ENCODE results near the gene FNBP1L. TPM values are rescaled to one million over a fixed set of nuclear protein-coding genes. Genes with fewer than 3 reads are reported as not detected.

The FNBP1L gene
- total and polyA plus RNA-seq, 2 of the 8 experiments (the other 6 are each of a cell fraction or from before 2014, with no cell fraction given), result 48.9 to 95.9 TPM

DNA sequence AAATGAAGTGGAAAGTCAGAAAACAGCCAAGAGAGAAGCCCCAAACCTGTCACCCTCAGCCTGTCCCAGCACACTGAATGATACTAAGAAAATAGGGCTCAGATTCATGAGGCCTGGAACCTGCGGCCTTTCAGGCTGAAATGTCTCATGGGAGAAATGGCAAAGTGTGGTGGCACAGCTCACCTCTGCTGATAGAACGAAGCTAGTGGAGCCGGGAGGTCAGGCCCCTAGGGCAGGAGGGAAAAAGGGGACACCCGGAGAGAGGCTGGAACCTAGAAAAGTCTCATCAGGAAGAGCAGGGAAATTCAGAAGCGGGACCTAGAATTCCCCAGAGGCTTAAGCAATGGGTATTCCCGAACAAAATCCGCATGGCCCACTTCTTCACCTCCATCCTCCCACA, 126.6 kb downstream of the FNBP1L start:
- DNase-seq (ENCODE audit: low read depth in 1 of 2, low spot score in 2 of 2) (peak in 1 of 2 experiments; percentile 42), FAIRE-seq (no peak)
- Histone ChIP-seq H3K4me3 (ENCODE audit: extremely low read depth in 1 of 4, insufficient read depth in 2 of 4, low read depth in 3 of 4, low read length in 4 of 4) (no peak overlapping the region), H3K56ac (replicated peaks; ENCODE audit: insufficient read length, low read depth, low read length) (no peak overlapping the region), H2BK12ac (ENCODE audit: low read depth, low read length) (no peak overlapping the region), H2BK20ac (ENCODE audit: low read length) (no peak overlapping the region), H3K4me1 (replicated peaks in 1 of 4; ENCODE audit: control insufficient read depth in 3 of 4, insufficient read depth in 4 of 4, low read length in 3 of 4) (no peaks in the 10 kb centered on the region), H3K4me2 (ENCODE audit: insufficient read depth in 1 of 2, low read depth in 2 of 2, low read length in 2 of 2) (no peak overlapping the region), H2BK15ac (ENCODE audit: low read length) (no peak overlapping the region), H2BK120ac (replicated peaks; ENCODE audit: low read depth, low read length) (no peak overlapping the region), H3K4ac (replicated peaks; ENCODE audit: insufficient read length, low read depth, low read length) (no peak overlapping the region), H2AFZ (ENCODE audit: low read length) (no peak overlapping the region), H3K9ac (replicated peaks in 1 of 4; ENCODE audit: extremely low read depth in 1 of 4, low read depth in 3 of 4, low read length in 3 of 4) (no peak overlapping the region), H2BK5ac (ENCODE audit: low read depth, low read length) (no peak overlapping the region), H4K91ac (replicated peaks; ENCODE audit: insufficient read length, low read length) (no peak overlapping the region), H2AK5ac (ENCODE audit: low read depth, low read length) (no peak overlapping the region), H4K5ac (ENCODE audit: insufficient read length, low read depth, low read length) (no peak overlapping the region), H3K79me1 (ENCODE audit: low read depth, low read length) (no peaks in the 10 kb centered on the region), H4K20me1 (replicated peaks in 1 of 2; ENCODE audit: control insufficient read depth in 1 of 2, insufficient read depth in 2 of 2, low read length in 2 of 2) (no peaks in the 10 kb centered on the region), H3K23ac (ENCODE audit: insufficient read length) (no peak overlapping the region), H3K27ac (ENCODE audit: low read depth, low read length) (no peak overlapping the region), H3K14ac (ENCODE audit: insufficient read length) (no peak overlapping the region), H3K23me2 (ENCODE audit: low read depth, low read length) (no peaks in the 10 kb centered on the region), H3K27me3 (replicated peaks in 1 of 4; ENCODE audit: control insufficient read depth in 3 of 4, extremely low read depth in 1 of 4, insufficient read depth in 3 of 4, low read length in 3 of 4) (no peaks in the 10 kb centered on the region; a peak in 1 of 7 replicates), H3K79me2 (ENCODE audit: control insufficient read depth in 1 of 2, insufficient read depth in 2 of 2, low read length in 2 of 2) (no peaks in the 10 kb centered on the region), H3K36me3 (ENCODE audit: control insufficient read depth in 2 of 4, insufficient read depth in 4 of 4, low read length in 3 of 4) (peaks cover 0 to 9% (median 2%) of the 10 kb centered on the region in 4 experiments; a peak in 4 of 8 replicates), H3K9me3 (ENCODE audit: insufficient read depth in 2 of 2, low read depth in 1 of 2, low read length in 1 of 2) (no peaks in the 10 kb centered on the region), H3K18ac (ENCODE audit: extremely low read depth, low read length) (no peak overlapping the region), H4K8ac (ENCODE audit: extremely low read depth, insufficient read depth, low read length) (no peak overlapping the region)
- POLR2A ChIA-PET (ENCODE audit: partially characterized antibody), result interaction anchor here (0.6 to 0.8 kb wide), 2 partner anchors 40 to 90 kb away, joined by 3 read pairs; no protein-coding TSS in a partner anchor
- CTCF ChIA-PET (ENCODE audit: partially characterized antibody), result interaction anchor here (1.4 kb wide), 1 partner anchor 18 kb away, joined by 3 read pairs; no protein-coding TSS in a partner anchor
- WGBS, 2 experiments (ENCODE audit: extremely low coverage in 1 of 2, insufficient coverage in 1 of 2, insufficient read length in 1 of 2, insufficient replicate concordance in 2 of 2, low coverage in 1 of 2, low lambda C conversion rate in 2 of 2, missing lambda C conversion rate in 1 of 2), result 74% methylated on average over 6 of the region's 7 CpGs; no CpG with 5 or more reads in 1 of the 2 experiments
- TF ChIP-seq SP1 (IDR thresholded peaks at IDR 0.05; ENCODE audit: low read depth, low read length) (no peak), CTBP2 (IDR thresholded peaks at IDR 0.05; ENCODE audit: borderline replicate concordance, insufficient read depth, insufficient read length, low read length) (no peak), YY1 (IDR thresholded peaks at IDR 0.05; ENCODE audit: low read depth, low read length) (no peak), RBBP5 (IDR thresholded peaks at IDR 0.05; ENCODE audit: borderline replicate concordance, low read depth, low read length) (no peak), RNF2 (IDR thresholded peaks at IDR 0.05; ENCODE audit: borderline replicate concordance, low read depth, low read length, missing control alignments, poor library complexity, severe bottlenecking) (no peak), BRCA1 (IDR thresholded peaks at IDR 0.05; ENCODE audit: low read depth, low read length) (no peak), JUN (IDR thresholded peaks at IDR 0.05; ENCODE audit: low read depth, low read length) (no peak), GABPA (IDR thresholded peaks at IDR 0.05; ENCODE audit: borderline replicate concordance, insufficient read depth, low read length) (no peak), ZNF274 (IDR thresholded peaks at IDR 0.05; ENCODE audit: borderline replicate concordance, extremely low read depth, low read length) (no peak), SAP30 (IDR thresholded peaks at IDR 0.05; ENCODE audit: insufficient read depth, insufficient replicate concordance, low read length) (no peak), NANOG (IDR thresholded peaks at IDR 0.05; ENCODE audit: insufficient read depth, low read depth, low read length, poor library complexity, severe bottlenecking) (no peak), SP4 (IDR thresholded peaks at IDR 0.05; ENCODE audit: low read length) (no peak), SIX5 (IDR thresholded peaks at IDR 0.05; ENCODE audit: low read depth, low read length) (no peak)

All from H1 (cell line).